ENCODE measurements around the gene EEF2K. TPM values are rescaled to one million over a fixed set of nuclear protein-coding genes. Genes with fewer than 3 reads are reported as not detected.

EEF2K gene
- total and polyA plus RNA-seq, 2 of the 13 experiments (the other 11 are each of a cell fraction or from before 2014, with no cell fraction given): 22.0 to 23.8 TPM

GRCh38 chr16:22297114-22297870 lies 91.2 kb downstream of the EEF2K start, which contains the start of gene POLR3E (continued):
- TF ChIP-seq ATF2 (CRISPR knock-in tag; IDR thresholded peaks at IDR 0.05): peak; percentile 96
- peak; percentile 40 to 87; a peak in 3 of 4 replicates for TF ChIP-seq EP300 (IDR thresholded peaks at IDR 0.05; ENCODE audit: low read depth in 2 of 2, low read length in 2 of 2)
- TF ChIP-seq EP300 (CRISPR knock-in tag; IDR thresholded peaks at IDR 0.05; ENCODE audit: borderline replicate concordance): peak; percentile 61; the same call in 1 of the 2 replicates
- peak; percentile 96 for TF ChIP-seq THAP8 (CRISPR knock-in tag; IDR thresholded peaks at IDR 0.05; ENCODE audit: borderline replicate concordance)
- peak; percentile 91; the same call in 1 of the 2 replicates for TF ChIP-seq ZBTB39 (CRISPR knock-in tag; IDR thresholded peaks at IDR 0.05)
- no peak; the same call in none of the 2 replicates for TF ChIP-seq ZNF570 (CRISPR knock-in tag; IDR thresholded peaks at IDR 0.05; ENCODE audit: borderline replicate concordance)
- TF ChIP-seq NFKB2 (CRISPR knock-in tag; IDR thresholded peaks at IDR 0.05; ENCODE audit: borderline replicate concordance): peak; percentile 98; the same call in 1 of the 2 replicates
- peak; percentile 99 for TF ChIP-seq MYPOP (CRISPR knock-in tag; IDR thresholded peaks at IDR 0.05)
- peak; percentile 95 to 100 for TF ChIP-seq KLF16 (CRISPR knock-in tag; IDR thresholded peaks at IDR 0.05)
- peak; percentile 100 for TF ChIP-seq BCL3 (CRISPR knock-in tag; IDR thresholded peaks at IDR 0.05)
- no peak for TF ChIP-seq NONO (IDR thresholded peaks at IDR 0.05)
- peak; percentile 100 for TF ChIP-seq NONO (CRISPR knock-in tag; conservative IDR thresholded peaks at IDR 0.05)
- TF ChIP-seq NFATC3 (CRISPR knock-in tag; IDR thresholded peaks at IDR 0.05): peak; percentile 87; the same call in 1 of the 2 replicates
- TF ChIP-seq REL (CRISPR knock-in tag; conservative IDR thresholded peaks at IDR 0.05): peak; percentile 98
- TF ChIP-seq JUN (CRISPR knock-in tag; IDR thresholded peaks at IDR 0.05): peak; percentile 82
- peak; percentile 63 for TF ChIP-seq ZNF121 (CRISPR knock-in tag; IDR thresholded peaks at IDR 0.05)
- TF ChIP-seq RARG (CRISPR knock-in tag; IDR thresholded peaks at IDR 0.05; ENCODE audit: low read depth): peak; percentile 98; the same call in 1 of the 2 replicates
- peak; percentile 63; the same call in 1 of the 2 replicates for TF ChIP-seq TBX3 (IDR thresholded peaks at IDR 0.05; ENCODE audit: borderline replicate concordance)
- peak; percentile 91 for TF ChIP-seq ESRRA (CRISPR knock-in tag; IDR thresholded peaks at IDR 0.05; ENCODE audit: low read depth)
- peak; percentile 96 for TF ChIP-seq NCOA1 (CRISPR knock-in tag; IDR thresholded peaks at IDR 0.05)
- peak; percentile 99 for TF ChIP-seq FOXC1 (CRISPR knock-in tag; IDR thresholded peaks at IDR 0.05; ENCODE audit: borderline replicate concordance)
- TF ChIP-seq ZNF772 (CRISPR knock-in tag; IDR thresholded peaks at IDR 0.05): peak; percentile 99

All from HepG2 (cell line).